ENCODE data around the gene RPL6. TPM values are rescaled to one million over a fixed set of nuclear protein-coding genes. Genes with fewer than 3 reads are reported as not detected.
A peak's percentile ranks its signal among the peaks of the same experiment; 100 is the strongest.

Gene RPL6
- total RNA-seq, 1 donor from 2014 or later = 2,771 TPM

- Histone ChIP-seq H3K27me3 (ENCODE audit: control insufficient read depth, insufficient read depth, low read length) (no peaks in the 10 kb centered on the region), H3K36me3 (ENCODE audit: control insufficient read depth, insufficient read depth, low read length) (no peaks in the 10 kb centered on the region), H3K4me3 (ENCODE audit: low read depth, low read length) (peak within 1 kb of the TSS; percentile 76)
- DNase-seq (ENCODE audit: low read depth) = peak; percentile 32
- no peak for TF ChIP-seq CTCF (IDR thresholded peaks at IDR 0.05; ENCODE audit: insufficient read depth, low read length, poor library complexity, severe bottlenecking)
Observed at GRCh38 chr12:112381883-112382796, 27.3 kb downstream of the RPL6 start, which contains the start of gene HECTD4. HECTD4 (minus strand) TSS chr12:112382431; CDS start chr12:112382128, 303 bp downstream.

GRCh38 chr12:112381406-112381882, 28.0 kb downstream of the RPL6 start:
- TF ChIP-seq CTCF (IDR thresholded peaks at IDR 0.05; ENCODE audit: insufficient read depth, low read length, poor library complexity, severe bottlenecking) = no peak
- no peaks in the 10 kb centered on the region for H3K27me3 ChIP-seq (ENCODE audit: control insufficient read depth, insufficient read depth, low read length)
- no peaks in the 10 kb centered on the region for H3K36me3 ChIP-seq (ENCODE audit: control insufficient read depth, insufficient read depth, low read length)
- peak overlapping the region; percentile 76 for H3K4me3 ChIP-seq (ENCODE audit: low read depth, low read length)
- no peak for DNase-seq (ENCODE audit: low read depth)

DNA sequence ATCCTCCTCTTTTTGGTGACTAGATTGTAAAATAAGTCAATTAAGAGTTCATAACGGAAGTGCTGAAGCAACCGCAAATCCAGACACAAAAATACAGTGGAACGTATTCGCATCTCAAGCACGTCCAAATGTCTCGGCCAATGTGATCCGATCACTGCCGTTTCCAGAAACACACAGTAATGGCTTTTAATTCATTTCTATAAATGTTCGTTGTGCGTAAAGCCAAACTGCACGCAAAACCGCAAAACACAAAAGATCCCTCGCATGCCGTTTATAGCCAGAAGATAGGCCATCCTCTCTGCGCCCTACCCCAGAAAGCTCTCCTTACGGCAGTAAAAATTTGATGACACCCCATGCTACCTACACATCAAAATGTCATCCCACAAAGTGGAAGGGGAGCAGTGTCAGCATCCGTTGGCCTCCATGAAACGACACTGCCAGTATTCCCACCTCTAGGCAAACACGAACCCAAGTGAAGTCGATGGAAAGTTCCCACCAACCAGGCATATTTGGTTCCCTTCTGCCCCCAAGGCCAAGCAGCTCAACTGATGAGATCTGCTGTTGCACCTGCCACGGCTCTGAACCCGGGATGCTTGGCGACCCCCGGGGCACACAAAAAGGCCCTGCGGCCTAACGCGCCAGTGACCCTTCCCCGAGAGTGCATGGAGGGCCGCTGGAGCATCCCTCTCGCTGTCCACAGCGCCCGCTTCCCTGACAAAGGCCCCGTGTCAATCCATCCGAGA, 28.6 kb downstream of the RPL6 start:
- DNase-seq (ENCODE audit: low read depth) = no peak
- Histone ChIP-seq H3K36me3 (ENCODE audit: control insufficient read depth, insufficient read depth, low read length) (no peaks in the 10 kb centered on the region), H3K27me3 (ENCODE audit: control insufficient read depth, insufficient read depth, low read length) (no peaks in the 10 kb centered on the region), H3K4me3 (ENCODE audit: low read depth, low read length) (peak overlapping the region; percentile 76)
- no peak for TF ChIP-seq CTCF (IDR thresholded peaks at IDR 0.05; ENCODE audit: insufficient read depth, low read length, poor library complexity, severe bottlenecking)

- Histone ChIP-seq H3K36me3 (ENCODE audit: control insufficient read depth, insufficient read depth, low read length) (no peaks in the 10 kb centered on the region), H3K4me3 (ENCODE audit: low read depth, low read length) (no peak overlapping the region), H3K27me3 (ENCODE audit: control insufficient read depth, insufficient read depth, low read length) (no peaks in the 10 kb centered on the region)
- DNase-seq (ENCODE audit: low read depth) = no peak
- TF ChIP-seq CTCF (IDR thresholded peaks at IDR 0.05; ENCODE audit: insufficient read depth, low read length, poor library complexity, severe bottlenecking) = no peak
Observed at GRCh38 chr12:112375105-112375504, 34.3 kb downstream of the RPL6 start.

DNA sequence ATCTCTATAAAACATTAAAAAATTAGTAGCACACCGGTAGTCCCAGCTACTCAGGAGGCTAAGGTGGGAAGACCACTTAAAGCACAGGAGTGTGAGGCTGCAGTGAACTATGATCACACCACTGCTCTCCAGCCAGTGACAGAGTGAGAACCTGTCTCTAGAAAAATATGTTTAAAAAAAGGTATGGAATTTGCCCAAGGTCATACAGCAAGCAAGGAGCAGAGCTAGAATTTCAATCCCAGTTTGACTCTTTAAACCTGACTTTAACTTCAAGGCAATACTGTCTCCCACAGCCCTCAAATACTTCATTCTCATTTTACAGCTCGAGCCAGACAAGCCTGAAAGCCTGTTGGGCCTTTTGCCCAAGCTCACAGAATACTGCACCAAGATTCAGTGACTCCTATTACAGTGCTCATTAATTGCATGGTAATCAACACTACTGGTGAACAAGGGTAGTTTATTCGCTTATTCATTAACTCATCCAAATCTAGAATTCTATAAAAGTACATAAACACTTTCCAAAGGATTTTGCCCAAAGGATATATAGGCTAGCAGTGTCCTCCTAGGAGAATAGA, 35.2 kb downstream of the RPL6 start:
- DNase-seq (ENCODE audit: low read depth) = no peak
- TF ChIP-seq CTCF (IDR thresholded peaks at IDR 0.05; ENCODE audit: insufficient read depth, low read length, poor library complexity, severe bottlenecking) = no peak
- Histone ChIP-seq H3K4me3 (ENCODE audit: low read depth, low read length) (no peak overlapping the region), H3K27me3 (ENCODE audit: control insufficient read depth, insufficient read depth, low read length) (no peaks in the 10 kb centered on the region), H3K36me3 (ENCODE audit: control insufficient read depth, insufficient read depth, low read length) (no peaks in the 10 kb centered on the region)

Measured in kidney epithelial cell (primary cell).